Activated CD8-positive, alpha-beta T cell treated with anti-CD3 and anti-CD28 coated beads for 36 hours (primary cell): ENCODE measurements around the gene SASH1. TPM values are rescaled to one million over a fixed set of nuclear protein-coding genes. Genes with fewer than 3 reads are reported as not detected.

ENCODE experiments used
- ATAC-seq: fragments of 200-7000 bp; cut with Tn5 transposase; one replicate; pipeline ENCODE4 v1.10.0; 2021; ENCODE audit warnings: mild to moderate bottlenecking, moderate library complexity
- CTCF ChIA-PET: fragments of 350-600 bp; sonication (Branson Sonifier 250); formaldehyde crosslinking; loops from one replicate; lab custom pipeline; 2021; ENCODE audit warnings: antibody characterized with exemption; lab: Charles Lee
- POLR2A ChIA-PET: fragments of 350-600 bp; sonication (Branson Sonifier 250); formaldehyde crosslinking; loops from one replicate; lab custom pipeline; 2021; ENCODE audit warnings: antibody characterized with exemption; lab: Charles Lee
- DNase-seq: peaks from one replicate; pipeline ENCODE4 v3.0.0-alpha.2; 2020
- H3K27ac Mint-ChIP-seq: one replicate; pipeline ENCODE4 v1.8.0; 2021; ENCODE audit warnings: mild to moderate bottlenecking, mixed read lengths
- H3K27me3 Mint-ChIP-seq: one replicate; pipeline ENCODE4 v1.8.0; 2021; ENCODE audit warnings: mixed read lengths
- H3K36me3 Mint-ChIP-seq: one replicate; pipeline ENCODE4 v1.8.0; 2021; ENCODE audit warnings: low read depth, mixed read lengths
- H3K4me1 Mint-ChIP-seq: one replicate; pipeline ENCODE4 v1.8.0; 2021; ENCODE audit warnings: low read depth, mixed read lengths
- H3K4me3 Mint-ChIP-seq: one replicate; pipeline ENCODE4 v1.8.0; 2021; ENCODE audit warnings: mild to moderate bottlenecking, moderate library complexity, mixed read lengths
- H3K9me3 Mint-ChIP-seq: one replicate; pipeline ENCODE4 v1.8.0; 2021; ENCODE audit warnings: mixed read lengths
- CTCF ChIP-seq: fragments of 200-600 bp; IDR thresholded peaks from one replicate; pipeline ENCODE4 v1.8.0; 2022; ENCODE audit warnings: antibody characterized with exemption, mild to moderate bottlenecking
- intact Hi-C: fragments of 100-400 bp; cut with micrococcal nuclease; formaldehyde crosslinking; loops from one replicate; pipeline ENCODE4 v1.10.0; 2022
- total RNA-seq, 2 experiments: library from RNA; stranded (reverse); gene quantifications; one replicate each; pipeline ENCODE4 v1.2.3, GENCODE V29; 2021

Gene SASH1
- total RNA-seq, 2 experiments from 2014 or later, result 0.04 to 0.05 TPM

GRCh38 chr6:148487461-148487860 is 144.8 kb downstream of the SASH1 start:
- no peak for ATAC-seq
- intact Hi-C loops, result no loop called here
- POLR2A ChIA-PET, result no interaction called here
- H3K9me3 Mint-ChIP-seq, result no peaks in the 10 kb centered on the region
- H3K27ac Mint-ChIP-seq, result no peak overlapping the region
- H3K27me3 Mint-ChIP-seq, result peaks cover 2% of the 10 kb centered on the region
- H3K36me3 Mint-ChIP-seq, result no peaks in the 10 kb centered on the region
- CTCF ChIA-PET, result no interaction called here
- no peak for TF ChIP-seq CTCF
- DNase-seq, result no peak
- no peak overlapping the region for H3K4me3 Mint-ChIP-seq
- no peaks in the 10 kb centered on the region for H3K4me1 Mint-ChIP-seq

GRCh38 chr6:148491638-148492251 is 149.1 kb downstream of the SASH1 start:
- ATAC-seq (no peak), DNase-seq (no peak)
- Mint-ChIP-seq H3K4me1 (peaks cover 6% of the 10 kb centered on the region), H3K4me3 (no peak overlapping the region), H3K9me3 (no peaks in the 10 kb centered on the region), H3K27me3 (peaks cover 8% of the 10 kb centered on the region), H3K27ac (no peak overlapping the region), H3K36me3 (no peaks in the 10 kb centered on the region)
- ChIA-PET CTCF (interaction anchor here (0.9 kb wide), 1 partner anchor 68 kb away, joined by 3 read pairs; no protein-coding TSS in a partner anchor), POLR2A (no interaction called here)
- intact Hi-C loops, result no loop called here
- no peak for TF ChIP-seq CTCF

GRCh38 chr6:148492654-148493290 is 150.1 kb downstream of the SASH1 start:
- POLR2A ChIA-PET, result no interaction called here
- TF ChIP-seq CTCF, result no peak
- ATAC-seq (no peak), DNase-seq (no peak)
- peaks cover 6% of the 10 kb centered on the region for H3K4me1 Mint-ChIP-seq
- no peaks in the 10 kb centered on the region for H3K36me3 Mint-ChIP-seq
- intact Hi-C loops, result no loop called here
- no peak overlapping the region for H3K4me3 Mint-ChIP-seq
- CTCF ChIA-PET, result interaction anchor here (0.9 kb wide), 1 partner anchor 67 kb away, joined by 3 read pairs; no protein-coding TSS in a partner anchor
- peaks cover 8% of the 10 kb centered on the region for H3K27me3 Mint-ChIP-seq
- H3K27ac Mint-ChIP-seq, result no peak overlapping the region
- no peaks in the 10 kb centered on the region for H3K9me3 Mint-ChIP-seq

GRCh38 chr6:148493424-148493823 is 150.8 kb downstream of the SASH1 start:
- ChIA-PET POLR2A (interaction anchor here (0.6 kb wide), 1 partner anchor 11 kb away, joined by 4 read pairs; no protein-coding TSS in a partner anchor), CTCF (no interaction called here)
- Mint-ChIP-seq H3K4me1 (peaks cover 6% of the 10 kb centered on the region), H3K36me3 (no peaks in the 10 kb centered on the region), H3K27me3 (peaks cover 8% of the 10 kb centered on the region), H3K4me3 (no peak overlapping the region), H3K27ac (no peak overlapping the region), H3K9me3 (no peaks in the 10 kb centered on the region)
- DNase-seq (no peak), ATAC-seq (no peak)
- intact Hi-C loops, result no loop called here
- TF ChIP-seq CTCF, result no peak

GRCh38 chr6:148494226-148494625 is 151.6 kb downstream of the SASH1 start:
- no peak overlapping the region for H3K27ac Mint-ChIP-seq
- no peak for TF ChIP-seq CTCF
- ChIA-PET CTCF (interaction anchor here (1.0 kb wide), 1 partner anchor 30 kb away, joined by 3 read pairs; no protein-coding TSS in a partner anchor), POLR2A (interaction anchor here (0.6 kb wide), 1 partner anchor 10 kb away, joined by 4 read pairs; no protein-coding TSS in a partner anchor)
- peaks cover 6% of the 10 kb centered on the region for H3K4me1 Mint-ChIP-seq
- no peaks in the 10 kb centered on the region for H3K36me3 Mint-ChIP-seq
- intact Hi-C loops, result no loop called here
- H3K9me3 Mint-ChIP-seq, result no peaks in the 10 kb centered on the region
- H3K27me3 Mint-ChIP-seq, result peaks cover 8% of the 10 kb centered on the region
- no peak overlapping the region for H3K4me3 Mint-ChIP-seq
- ATAC-seq (no peak), DNase-seq (no peak)
